Measurements from ENCODE around the gene STARD8.

GRCh38 chrX:68735266-68735665, 87.8 kb downstream of the STARD8 start:
- no peak for TF ChIP-seq CTCF (conservative IDR thresholded peaks at IDR 0.05; ENCODE audit: low read length)
- TF ChIP-seq EZH2phosphoT487 (IDR thresholded peaks at IDR 0.05; ENCODE audit: borderline replicate concordance, low read depth, low read length): no peak

Measured in OCI-LY7 (cell line).